ENCODE data around the gene RNF151.

- TF ChIP-seq POLR2A (IDR thresholded peaks at IDR 0.05) = no peak
- TF ChIP-seq CTCF (IDR thresholded peaks at IDR 0.05) = no peak
Measured at GRCh38 chr16:1922357-1922756, 44.3 kb upstream of the RNF151 start.
